Bone marrow (tissue), 2 donors: Measurements from ENCODE around the gene USH2A.

Experiments
- DNase-seq, 2 donors: peaks; one replicate each; lab custom pipeline; 2025; lab: John Stamatoyannopoulos, UW

USH2A gene

DNA sequence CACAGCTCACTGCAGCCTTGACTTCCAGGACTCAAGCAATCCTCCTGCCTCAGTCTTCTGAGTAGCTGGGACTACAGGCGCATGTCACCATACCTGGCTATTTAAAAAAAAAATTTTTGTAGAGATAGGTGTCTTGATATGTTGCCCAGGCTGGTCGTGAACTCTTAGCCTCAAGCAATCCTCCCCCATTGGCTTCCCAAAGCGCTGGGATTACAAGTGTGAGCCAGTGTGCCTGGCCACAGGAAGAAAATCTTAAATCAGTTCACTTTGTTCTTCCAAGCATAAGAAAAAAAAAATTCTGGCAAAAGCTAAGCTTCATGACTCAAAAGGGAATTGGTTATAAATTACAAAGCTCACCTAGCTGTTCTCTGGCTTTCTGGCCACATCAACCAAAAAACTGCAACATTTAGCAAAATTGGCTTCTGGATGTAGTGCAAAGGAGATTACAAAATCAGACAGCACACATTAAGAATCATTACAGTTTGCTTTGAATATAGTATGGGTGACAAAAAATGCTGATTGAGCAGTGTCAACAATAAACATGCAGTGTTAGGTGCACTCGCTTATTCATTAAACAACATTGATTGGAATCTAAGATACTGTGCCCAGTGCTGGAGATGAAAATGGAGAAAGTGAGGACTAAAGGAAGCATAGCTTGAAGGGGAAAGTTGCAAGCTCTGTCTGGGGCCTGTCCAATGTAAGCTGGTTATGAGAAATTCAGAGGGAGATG is 779.5 kb downstream of the USH2A start:
- no peak for DNase-seq

DNA sequence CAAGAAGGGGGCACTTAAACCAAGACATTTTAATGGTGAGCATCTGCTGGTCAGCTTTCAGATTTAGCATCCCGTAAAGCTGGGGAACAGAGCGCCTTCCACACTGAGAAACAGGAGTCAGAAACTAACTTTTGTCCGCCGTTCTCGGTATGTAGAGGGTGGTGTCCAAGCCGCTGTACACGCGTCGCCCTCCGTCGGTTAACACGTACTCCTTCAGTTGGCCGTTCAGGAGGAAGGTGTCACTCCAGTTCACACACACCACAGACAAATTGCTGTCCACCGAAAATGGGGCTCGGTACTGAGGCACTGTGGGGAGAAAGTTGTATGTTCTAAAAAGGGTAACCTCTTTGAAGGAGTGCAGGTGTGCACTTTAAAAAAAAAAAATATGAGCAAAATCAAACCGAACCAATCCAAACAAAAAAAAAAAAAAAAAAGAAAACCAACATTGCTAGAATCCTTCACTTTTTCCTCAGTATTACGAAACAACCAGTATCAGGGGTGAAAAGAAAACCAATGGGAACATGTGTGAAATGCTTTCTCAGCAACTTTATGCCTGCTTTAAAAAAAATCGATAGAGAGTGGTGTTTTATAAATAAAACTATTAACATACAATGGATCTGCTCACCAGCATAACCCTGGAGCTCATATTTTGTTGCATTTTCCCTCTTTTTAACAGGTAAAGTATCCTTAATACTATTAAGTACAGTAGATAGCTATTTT is 782.7 kb downstream of the USH2A start:
- no peak for DNase-seq

DNA sequence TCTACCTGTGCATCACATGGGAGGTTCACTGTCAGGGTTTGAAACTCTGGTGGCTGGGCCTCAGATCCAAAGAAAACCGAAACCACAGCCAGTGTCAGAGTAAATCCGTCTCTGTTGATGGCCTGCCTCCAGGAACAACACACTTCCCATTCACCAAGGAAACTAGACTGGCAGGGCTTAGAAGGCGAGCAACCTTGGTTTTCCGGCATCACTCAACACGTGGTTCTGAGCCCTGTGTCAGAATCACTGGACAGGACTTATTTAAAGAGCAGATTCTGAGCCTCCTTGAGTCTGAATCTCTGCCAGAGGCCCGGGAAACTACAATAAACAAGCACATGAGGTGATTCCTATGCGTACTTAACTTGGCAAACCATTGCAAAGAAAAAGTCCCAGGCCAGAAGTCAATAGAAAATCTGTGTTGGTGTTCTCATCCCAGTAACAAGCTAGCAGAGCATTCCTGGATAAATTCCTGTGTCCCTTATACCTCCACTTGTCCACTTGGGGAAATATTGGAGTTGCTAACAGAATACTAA is 786.1 kb downstream of the USH2A start:
- no peak for DNase-seq

DNA sequence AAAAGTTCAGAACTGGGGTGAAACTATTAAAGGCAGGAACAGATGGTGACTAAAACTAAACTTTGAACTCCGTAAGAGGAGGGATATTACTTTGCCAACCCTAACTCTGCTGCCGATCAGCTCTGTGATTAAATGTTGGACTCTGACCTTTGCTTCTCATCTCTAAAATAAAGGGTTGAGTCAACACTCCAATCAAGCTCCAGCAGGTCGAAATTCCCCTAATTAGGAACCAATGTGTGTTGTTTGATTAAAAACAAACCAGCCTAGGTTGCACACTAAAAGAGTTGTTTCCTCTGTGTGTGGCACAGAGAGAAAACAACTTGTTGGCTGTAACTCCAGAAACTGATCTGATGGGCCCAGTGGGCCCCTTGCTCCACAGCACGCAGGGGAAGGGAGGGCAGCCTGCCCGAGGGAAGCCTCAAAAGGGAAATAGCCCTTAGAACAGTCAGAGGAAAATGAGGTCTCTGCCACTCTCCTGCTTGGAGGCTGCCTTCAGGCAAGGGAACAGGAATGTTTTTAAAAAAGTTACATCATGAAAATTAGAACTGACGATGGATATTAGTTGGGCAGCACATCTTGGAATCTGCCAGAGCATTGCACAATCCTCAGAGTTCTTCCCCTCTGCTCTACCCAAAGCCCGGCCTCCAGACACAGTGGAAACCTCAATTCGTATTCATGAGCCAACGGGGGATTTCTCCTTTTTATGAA is 786.8 kb downstream of the USH2A start:
- no peak for DNase-seq

DNA sequence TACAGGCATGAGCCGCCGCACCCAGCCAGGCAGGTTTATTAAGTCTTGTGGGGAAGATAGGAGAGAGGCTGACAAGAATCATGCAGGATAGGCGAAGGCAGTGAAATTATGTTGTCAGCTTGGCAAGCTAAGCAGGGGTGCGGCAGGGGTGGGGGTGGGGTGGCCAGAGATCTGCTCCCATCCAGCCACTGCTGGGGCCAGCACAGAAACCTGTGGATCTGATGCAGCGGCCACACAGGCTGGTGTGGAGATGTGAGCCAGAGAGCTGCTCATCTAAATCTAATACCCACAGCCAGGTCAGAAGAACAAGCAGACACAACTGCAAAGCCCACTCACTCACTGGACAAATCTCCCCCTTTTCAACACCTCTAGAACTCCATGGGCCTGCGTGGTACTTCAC is 787.4 kb downstream of the USH2A start:
- DNase-seq: no peak

DNA sequence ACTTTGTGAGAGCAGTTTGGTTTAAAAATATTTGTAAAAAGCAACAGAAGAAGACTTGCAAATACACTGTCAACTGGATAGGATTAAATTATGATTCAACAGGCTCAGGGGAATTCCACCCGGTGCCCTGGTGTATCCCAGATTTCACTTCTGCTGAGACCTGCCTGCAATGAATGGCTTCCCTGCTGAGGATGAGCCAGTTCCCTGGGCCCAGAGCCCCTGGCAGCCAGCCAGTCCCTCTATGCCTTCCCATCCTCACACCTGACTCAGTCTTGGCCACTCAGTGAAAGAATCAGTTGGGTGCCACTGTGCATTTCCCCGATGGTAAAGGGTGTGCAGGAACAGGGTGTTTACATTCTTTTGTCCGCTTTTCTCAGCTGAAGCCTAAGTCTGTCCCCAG is 791.8 kb downstream of the USH2A start:
- no peak for DNase-seq

DNA sequence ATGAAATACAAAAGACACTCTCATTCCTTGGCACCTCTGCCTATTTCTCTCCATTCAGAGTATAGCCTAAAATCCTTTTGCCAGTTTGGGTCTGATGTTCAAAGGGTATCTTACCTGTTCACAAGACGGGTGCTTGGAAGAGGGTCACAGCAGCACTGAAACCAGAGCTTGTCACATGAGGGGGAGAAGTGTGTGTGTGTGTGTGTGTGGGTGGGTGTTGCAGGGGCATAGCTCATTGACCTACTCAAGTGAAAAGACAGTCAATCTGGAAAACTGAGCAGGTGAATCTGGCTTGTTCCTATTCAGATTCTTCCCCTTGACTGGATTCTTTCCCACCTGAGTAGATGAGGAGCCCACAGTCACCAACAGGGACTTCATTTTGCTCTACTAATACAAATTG is 792.2 kb downstream of the USH2A start:
- no peak for DNase-seq

DNA sequence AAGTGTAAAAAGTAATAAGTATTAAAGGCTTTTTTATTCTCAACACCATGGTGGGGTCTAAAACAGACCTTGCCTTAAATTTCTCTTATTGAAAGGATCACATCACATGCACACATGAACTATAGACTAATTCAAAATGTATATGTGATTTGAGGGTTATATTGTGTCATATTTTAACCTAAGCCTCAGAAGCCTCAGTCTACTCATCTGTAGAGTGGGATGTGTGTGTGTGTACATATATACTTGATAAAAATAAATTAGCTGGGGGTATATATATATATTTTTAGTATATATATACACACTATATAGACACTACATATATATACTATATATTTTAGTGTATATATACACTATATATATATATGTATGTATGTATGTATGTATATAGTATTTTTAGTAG is 797.3 kb downstream of the USH2A start:
- no peak for DNase-seq

DNA sequence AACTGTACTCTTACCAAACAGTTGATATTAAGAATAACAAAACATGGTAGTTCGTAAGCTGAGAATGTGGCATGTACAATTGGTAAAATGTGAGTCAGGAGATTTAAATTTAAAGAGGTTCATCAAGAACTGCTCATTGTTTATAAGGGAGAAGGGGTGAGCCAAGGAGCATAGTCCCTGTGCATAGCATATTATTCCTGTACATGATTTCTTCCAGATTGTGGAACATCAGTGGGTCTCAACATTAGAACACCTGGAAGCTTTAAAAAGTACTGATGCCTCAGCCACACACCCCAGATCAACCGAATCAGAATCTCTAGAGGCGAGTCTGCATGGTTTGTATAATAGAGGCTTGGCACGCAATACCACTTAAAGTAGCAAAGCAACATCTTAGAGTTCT is 800.1 kb downstream of the USH2A start:
- DNase-seq: no peak

DNA sequence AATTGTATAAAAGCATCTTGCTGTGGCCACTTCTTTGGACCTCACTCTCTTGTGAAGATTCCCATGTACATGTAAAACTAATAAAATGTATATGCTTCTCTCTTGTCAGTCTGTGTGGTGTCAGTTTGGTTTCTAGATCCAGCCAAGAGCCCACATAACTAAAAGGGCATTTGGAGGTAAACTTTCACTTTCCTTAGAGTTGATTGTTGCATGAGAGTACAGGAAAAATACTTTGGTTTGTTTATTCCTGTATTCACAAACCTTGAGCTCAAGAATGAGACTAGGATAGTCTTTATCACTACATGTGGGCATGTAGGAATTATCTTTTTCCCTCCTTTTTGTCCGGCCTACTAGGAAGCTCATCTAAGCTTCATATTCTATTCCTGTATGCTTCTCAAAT is 805.3 kb downstream of the USH2A start:
- no peak for DNase-seq

DNA sequence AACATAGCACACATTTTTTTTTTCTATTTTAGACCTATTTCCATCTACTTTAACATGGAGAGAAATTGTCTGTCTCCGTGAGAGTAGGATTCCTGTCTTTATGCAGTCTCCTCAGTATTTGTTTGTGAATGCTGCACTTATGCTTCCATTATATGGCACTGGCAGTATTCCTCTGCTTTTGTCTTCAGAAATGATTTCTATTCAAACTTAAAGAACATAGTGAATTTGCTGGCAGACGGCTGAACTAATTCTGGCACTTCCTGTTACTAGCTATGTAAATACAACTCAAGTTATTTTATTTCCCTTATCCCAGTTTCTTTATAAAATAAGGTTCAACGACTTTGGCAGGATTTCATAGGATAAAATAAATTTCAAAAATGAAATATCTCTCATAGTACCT is 810.9 kb downstream of the USH2A start:
- DNase-seq: no peak

DNA sequence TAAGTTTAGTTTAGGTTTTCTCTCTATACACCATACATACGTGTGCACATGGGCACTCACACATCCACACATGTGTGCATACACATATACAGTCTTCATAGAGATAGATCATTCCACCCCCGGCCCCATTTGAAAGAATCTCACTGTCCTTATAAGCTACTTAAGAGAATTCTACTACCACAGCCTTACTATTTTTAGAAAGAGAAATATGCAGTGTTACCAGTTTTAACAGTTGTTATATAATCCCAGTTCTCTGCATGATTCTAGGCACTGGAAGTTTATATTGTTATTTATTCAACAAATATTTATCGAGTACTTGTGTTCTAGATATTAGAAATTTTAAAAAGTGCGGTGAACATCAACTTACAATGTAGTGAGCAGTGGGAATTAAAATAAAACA is 814.6 kb downstream of the USH2A start:
- no peak for DNase-seq

DNA sequence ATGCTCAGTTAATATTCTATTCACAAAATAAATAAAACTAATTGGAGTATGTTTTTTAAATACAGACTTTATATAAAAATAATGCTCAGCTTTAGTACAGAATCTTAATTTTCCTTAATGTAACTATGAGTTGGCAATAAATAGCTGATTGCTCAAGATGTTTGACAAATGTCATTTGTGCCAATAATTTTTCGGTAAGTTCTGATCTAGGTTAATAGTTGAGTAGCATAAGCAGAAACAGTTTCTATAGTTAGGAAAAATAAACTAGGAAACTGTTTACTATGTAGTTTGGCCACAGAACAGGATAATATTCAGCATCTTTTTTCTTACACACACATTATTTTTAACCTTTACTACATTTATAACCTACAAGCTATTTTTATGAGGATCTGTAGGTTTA is 815.8 kb downstream of the USH2A start:
- no peak for DNase-seq

DNA sequence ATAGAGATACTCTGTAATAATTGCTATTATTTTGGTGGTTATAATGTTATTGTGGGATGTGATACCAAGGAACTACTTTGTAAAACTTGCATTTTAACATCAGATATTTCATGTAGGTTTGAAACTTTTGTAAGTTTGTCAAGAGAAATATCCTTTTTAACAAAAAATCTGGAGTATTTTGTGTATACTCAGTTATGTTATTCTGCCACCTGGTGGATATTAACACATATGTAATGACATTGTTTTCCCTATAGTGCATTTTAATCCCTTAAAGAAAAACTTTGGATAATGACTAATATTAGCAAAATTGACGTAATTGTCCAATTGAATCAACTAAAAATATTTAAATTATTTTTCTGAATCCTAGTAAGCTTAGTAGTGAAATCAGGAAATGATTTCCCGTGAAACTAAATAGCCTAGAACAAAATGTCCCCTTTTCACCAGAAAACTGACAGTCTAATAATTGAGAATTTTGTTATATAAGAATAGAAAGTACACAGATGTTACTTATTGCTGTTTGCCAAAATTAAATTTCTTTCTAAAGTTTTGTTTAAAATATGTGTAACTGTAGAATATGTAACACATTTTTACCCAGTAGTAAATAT is 816.6 kb downstream of the USH2A start:
- no peak for DNase-seq

DNA sequence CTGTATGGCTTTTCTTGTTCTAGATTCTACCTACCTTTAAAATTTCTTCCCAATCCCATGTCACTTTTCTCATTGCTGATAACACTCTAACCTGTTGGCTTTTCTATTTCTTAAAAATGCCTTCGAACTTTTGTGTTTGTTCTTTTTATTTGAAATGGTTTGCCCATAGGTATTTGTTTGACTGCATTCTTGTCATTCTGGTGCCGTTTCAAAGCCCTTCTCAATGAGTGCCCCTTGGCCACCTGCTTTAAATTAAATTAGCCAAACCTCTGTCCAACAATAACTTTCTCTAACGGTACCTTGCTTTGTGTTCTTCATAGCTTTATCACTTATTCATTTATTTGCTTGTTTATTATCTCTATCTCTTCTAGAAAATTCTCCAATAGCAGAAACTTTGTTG is 817.2 kb downstream of the USH2A start:
- DNase-seq: no peak

DNA sequence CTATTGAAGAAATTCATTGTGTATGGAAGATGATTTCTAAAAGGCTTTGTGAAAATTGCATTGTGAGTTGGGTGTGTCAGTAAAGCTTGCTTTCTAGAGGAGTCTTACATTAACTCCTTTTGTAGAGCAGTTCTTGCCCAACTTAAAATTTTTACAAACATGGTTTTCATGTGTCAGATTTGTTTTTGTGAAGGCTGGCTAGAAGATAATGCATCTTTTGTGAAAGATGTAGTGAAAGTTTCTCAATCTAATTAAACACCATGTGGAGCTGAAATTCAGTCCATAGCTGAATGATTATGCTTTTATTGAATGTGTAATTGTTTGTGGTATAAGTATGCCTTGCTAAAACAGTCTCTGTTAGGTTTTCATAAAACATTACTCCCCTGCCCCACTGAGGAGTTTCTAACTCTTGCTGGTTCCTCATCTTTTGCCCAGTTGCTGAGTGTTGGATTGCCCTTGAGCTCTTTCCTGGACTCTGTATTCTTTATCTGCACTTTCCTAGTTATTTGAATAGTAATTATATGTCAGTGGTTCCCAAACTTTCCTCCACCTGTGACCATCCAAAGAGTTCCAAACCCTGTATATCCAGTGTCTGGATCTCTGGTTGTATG is 818.1 kb downstream of the USH2A start:
- no peak for DNase-seq

DNA sequence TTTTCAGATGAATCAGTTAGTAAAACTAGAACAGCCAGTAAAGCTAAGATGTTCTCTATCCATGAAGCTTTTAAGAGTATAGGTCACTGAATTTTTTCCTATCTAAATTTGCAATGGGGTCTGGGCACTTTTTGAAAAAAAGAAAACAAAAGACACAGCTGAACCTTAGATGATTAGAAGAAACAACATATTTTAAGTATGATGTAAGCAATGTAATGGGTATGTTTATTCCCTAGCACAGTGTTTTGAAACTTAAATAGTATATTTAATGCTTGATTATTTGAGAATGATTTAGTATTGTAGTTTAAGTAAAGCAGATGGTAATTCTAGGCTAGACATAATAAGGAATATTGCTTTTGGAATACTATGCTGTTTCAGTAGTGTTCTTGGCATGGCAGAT is 819.9 kb downstream of the USH2A start:
- no peak for DNase-seq

DNA sequence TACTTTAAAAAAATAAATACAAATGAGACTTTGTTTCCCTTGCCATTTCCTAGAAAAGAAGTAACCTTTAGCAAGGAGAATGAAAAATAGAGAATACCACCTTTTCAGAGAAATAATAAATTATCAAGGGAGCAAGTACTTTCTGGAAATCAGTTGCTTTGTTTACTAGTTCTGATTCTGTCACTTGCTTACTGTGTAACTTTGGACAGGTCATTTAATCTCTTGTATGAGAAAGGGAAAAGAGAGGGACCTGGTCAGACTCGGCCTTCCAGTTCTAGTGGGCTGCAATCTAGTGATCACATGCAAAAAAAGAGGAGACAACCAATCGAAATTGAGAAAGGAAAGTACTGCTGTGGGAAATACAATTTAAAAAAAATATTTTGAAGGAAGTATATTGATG is 822.0 kb downstream of the USH2A start:
- DNase-seq: no peak

DNA sequence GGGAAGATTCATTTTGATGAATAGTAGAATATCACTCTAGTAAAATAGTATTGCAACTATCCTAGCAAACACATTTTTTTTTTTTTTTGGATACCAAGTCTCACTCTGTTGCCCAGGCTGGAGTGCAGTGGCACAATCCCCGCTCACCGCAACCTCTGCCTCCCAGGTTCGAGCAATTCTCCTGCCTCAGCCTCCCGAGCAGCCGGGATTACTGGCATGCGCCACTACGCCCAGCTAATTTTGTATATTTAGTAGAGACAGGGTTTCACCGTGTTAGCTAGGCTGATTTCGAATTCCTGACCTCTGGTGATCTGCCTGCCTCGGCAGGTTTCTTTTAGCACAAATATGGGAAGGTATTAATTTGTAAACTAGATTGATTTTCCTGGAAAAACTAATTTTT is 822.4 kb downstream of the USH2A start:
- DNase-seq: no peak

DNA sequence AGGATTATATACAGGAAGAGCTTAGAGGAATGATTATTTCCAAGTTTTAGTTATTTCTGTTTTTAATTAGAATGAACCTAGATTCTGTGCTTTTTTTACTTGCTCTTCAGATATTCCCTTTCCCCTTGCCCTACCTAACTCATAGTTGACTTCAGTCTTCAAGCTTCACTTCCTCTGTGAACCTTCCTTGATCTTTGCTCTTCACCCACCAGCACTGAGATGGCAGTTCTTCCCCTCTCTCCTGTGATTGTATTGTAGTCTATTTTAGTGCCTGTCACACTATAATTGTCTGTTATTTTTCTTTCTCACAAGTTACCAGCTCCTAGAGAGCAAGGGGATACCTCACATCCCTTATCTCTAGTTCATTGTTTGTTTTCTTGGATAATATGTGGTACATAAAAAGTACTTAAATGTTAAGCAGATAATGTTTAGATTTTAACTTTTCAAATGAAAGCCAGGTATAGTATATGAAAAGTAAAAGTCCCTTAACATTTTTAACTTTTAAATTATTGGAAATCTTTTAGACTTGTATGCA is 822.9 kb downstream of the USH2A start:
- DNase-seq: no peak

DNA sequence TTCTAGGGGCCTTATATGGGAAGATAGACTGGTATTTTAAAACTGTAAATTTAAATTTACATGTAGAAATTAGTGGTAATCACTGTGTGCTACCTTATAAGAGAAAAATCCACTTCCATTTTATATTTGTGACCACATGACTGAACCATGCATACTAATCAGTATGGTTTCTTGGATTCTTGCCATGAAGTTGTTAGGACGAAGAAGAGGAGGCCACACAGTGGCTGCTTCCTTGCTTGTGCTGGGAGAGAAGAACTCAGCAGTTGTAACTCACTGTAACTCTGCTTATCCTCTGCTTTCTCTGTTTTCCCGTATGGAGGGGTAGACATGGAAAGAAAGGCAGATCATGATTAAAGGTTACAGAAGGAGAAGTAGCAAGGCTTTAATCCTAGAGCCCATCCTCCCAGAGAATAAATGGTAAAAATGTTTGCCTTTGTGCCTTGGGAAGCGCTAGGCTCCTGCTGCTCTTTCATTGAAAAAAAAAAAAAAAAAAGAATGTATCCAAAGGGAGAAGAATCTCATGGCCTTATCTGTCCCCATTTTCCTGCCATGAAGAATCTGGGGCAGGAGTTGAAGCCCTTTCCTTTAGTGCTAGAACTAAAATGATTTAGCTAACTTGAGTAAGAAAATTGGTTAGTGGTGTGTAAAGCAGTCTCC is 823.7 kb downstream of the USH2A start:
- DNase-seq: no peak
